CD4-positive, CD25-positive, alpha-beta regulatory T cell (primary cell): Measurements from ENCODE around the gene YIPF5. TPM values are rescaled to one million over a fixed set of nuclear protein-coding genes. Genes with fewer than 3 reads are reported as not detected.

ENCODE experiments used
- ATAC-seq, 2 donors: fragments of 150-1000 bp; cut with Tn5 transposase; one replicate each; pipeline ENCODE4 v1.10.0; 2021; ENCODE audit warnings: low read depth in 2 of 2, moderate number of reproducible peaks in 2 of 2, moderate library complexity in 1 of 2
- DNase-seq, 3 donors: peaks; one replicate each; pipeline versions ENCODE4 v3.0.0 to v3.0.0-alpha.2; 2012 to 2022; ENCODE audit warnings: mixed read lengths in 1 of 3
- H3K27ac ChIP-seq: one replicate; pipeline ENCODE4 v1.7.0; 2013; ENCODE audit warnings: mild to moderate bottlenecking, low read length; ENCODE audit not compliant: insufficient read depth, poor library complexity, severe bottlenecking
- H3K27me3 ChIP-seq: one replicate; pipeline ENCODE4 v1.7.0; 2013; ENCODE audit warnings: low read length; ENCODE audit not compliant: control insufficient read depth, insufficient read depth
- H3K36me3 ChIP-seq: one replicate; pipeline ENCODE4 v1.7.0; 2013; ENCODE audit warnings: mild to moderate bottlenecking, low read length, moderate library complexity; ENCODE audit not compliant: control insufficient read depth, insufficient read depth
- H3K4me1 ChIP-seq: 2 replicates; pipeline ENCODE4 v1.7.0; 2013; ENCODE audit warnings: mild to moderate bottlenecking, low read length; ENCODE audit not compliant: insufficient read depth, control insufficient read depth, poor library complexity, severe bottlenecking
- H3K4me3 ChIP-seq: one replicate; pipeline ENCODE4 v1.7.0; 2013; ENCODE audit warnings: low read depth, mild to moderate bottlenecking, low read length, moderate library complexity
- H3K9me3 ChIP-seq, 2 experiments: 1 replicate in 1 of 2; 2 replicates in 1 of 2; pipeline ENCODE4 v1.7.0; 2013; ENCODE audit warnings: low read length in 2 of 2, mild to moderate bottlenecking in 1 of 2, moderate library complexity in 1 of 2; ENCODE audit not compliant: control insufficient read depth in 2 of 2
- H3K27ac Mint-ChIP-seq, 3 donors: one replicate each; pipeline ENCODE4 v1.8.0; 2020 to 2022; ENCODE audit warnings: mild to moderate bottlenecking in 3 of 3, mixed read lengths in 3 of 3, moderate library complexity in 2 of 3
- H3K27me3 Mint-ChIP-seq: one replicate; pipeline ENCODE4 v1.8.0; 2022; ENCODE audit warnings: mild to moderate bottlenecking, mixed read lengths
- H3K36me3 Mint-ChIP-seq: one replicate; pipeline ENCODE4 v1.8.0; 2020; ENCODE audit warnings: mixed read lengths
- H3K4me1 Mint-ChIP-seq, 4 donors: one replicate each; pipeline ENCODE4 v1.8.0; 2020 to 2022; ENCODE audit warnings: mixed read lengths in 4 of 4, mild to moderate bottlenecking in 1 of 4
- H3K4me3 Mint-ChIP-seq, 4 donors: one replicate each; pipeline ENCODE4 v1.8.0; 2020 to 2022; ENCODE audit warnings: mild to moderate bottlenecking in 4 of 4, mixed read lengths in 4 of 4, moderate library complexity in 3 of 4
- H3K9me3 Mint-ChIP-seq, 7 donors: one replicate each; pipeline ENCODE4 v1.8.0; 2020 to 2022; ENCODE audit warnings: mixed read lengths in 7 of 7, mild to moderate bottlenecking in 3 of 7, moderate library complexity in 2 of 7
- polyA plus RNA-seq, 4 donors: library from polyadenylated mRNA; unstranded; fragments of 300-500 nt; fragmentation: Illumina TruSeq; gene quantifications; one replicate each; pipeline ENCODE4 v1.2.3, GENCODE V29; 2021
- total RNA-seq: library from RNA; stranded (reverse); gene quantifications from one replicate; pipeline ENCODE4 v1.2.3, GENCODE V29; 2022

The YIPF5 gene
- total and polyA plus RNA-seq, 5 donors from 2014 or later: 45.4 to 104 (median 73.5) TPM

DNA sequence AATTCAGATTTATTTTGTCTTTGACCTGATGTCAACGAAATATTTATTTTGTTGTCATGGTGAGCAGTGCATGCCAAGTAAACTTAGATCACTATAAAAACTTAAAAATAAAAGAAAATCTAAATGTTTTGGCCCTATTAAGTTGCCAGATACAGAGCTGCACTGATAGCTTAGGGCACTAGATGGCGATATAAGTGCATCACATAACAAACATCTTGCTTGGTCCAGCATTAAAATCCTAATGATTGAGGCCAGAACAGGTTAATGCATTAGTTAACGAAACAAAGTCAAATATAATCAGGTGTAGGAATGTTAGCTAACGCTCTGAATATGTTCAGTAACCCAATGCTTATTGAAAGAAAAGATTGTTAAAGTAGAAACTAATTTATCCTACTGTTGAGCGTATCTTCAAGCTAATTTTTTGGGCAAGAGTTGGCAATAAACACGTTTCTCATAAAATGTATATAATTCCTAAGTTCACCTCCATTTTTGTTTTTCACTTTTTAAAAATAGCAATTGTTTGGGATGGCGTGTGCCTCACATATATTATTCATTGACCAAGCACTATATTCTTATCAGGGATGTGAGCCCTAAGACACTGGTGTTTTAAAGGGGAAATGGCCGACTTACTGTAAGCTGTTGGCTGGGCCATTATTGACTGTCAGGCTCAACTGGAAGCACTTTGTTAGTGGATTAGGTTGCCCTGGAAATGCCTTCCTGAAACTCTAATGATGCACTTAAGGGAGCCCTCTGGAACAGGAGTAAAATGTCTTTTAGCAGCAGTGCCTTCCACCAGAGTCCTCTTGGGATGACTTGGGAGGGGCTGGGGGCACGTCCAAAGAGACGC, 33.5 kb upstream of the YIPF5 start:
- Histone ChIP-seq H3K27ac (no peak overlapping the region), H3K4me1 (no peaks in the 10 kb centered on the region), H3K27me3 (peaks cover 30% of the 10 kb centered on the region), H3K36me3 (no peaks in the 10 kb centered on the region), H3K9me3 (no peaks in the 10 kb centered on the region), H3K4me3 (no peak overlapping the region)
- Mint-ChIP-seq H3K27ac (no peak overlapping the region), H3K27me3 (peaks cover 50% of the 10 kb centered on the region), H3K4me1 (peaks cover 0 to 9% (median 1%) of the 10 kb centered on the region in 4 donors), H3K9me3 (peaks cover 0 to 1% (median 0%) of the 10 kb centered on the region in 7 donors), H3K4me3 (no peak overlapping the region), H3K36me3 (no peaks in the 10 kb centered on the region)
- peak in 1 of 2 donors; percentile 50 for ATAC-seq
- peak; percentile 16 to 70 (median 46) for DNase-seq

DNA sequence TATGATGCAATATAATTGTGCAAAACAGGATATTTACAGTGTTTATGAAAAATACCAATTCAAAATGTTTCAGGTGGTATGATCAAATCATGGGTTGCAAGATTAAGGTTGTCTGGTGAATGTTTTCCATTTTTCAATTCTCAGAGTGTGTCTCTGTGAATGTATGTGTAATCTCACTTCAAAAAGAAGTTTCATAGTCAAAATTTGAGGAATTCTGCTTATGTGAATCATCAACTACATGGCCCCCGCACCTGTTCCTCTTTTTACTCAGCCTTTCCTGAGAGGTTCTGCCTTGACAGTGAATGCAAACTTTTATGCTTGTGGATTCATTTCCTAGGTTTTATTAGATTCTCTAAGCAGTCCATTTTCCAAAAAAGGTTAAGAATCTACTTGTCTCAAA, 32.3 kb upstream of the YIPF5 start:
- H3K4me3 Mint-ChIP-seq: no peak overlapping the region
- ATAC-seq: no peak

DNA sequence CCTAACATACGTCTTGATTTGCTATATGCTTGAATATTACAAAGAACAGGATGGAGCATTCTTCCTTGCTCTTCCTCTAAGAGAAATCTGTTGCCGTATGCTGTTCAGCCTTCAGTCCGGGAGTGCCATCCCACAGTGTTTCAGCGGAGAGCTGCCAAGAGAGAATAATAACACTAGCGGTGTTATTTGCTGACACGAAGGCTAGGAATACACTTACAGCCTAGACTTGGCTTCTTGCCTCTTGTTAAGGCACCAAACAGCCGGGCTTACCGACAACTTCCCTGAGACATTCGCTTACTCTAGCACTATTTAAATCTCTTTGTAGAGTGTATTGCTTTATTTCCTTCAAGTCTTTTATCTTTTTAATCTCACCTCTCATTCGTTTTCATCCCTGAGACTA, 31.6 kb upstream of the YIPF5 start:
- H3K4me1 ChIP-seq: no peaks in the 10 kb centered on the region
- no peaks in the 10 kb centered on the region for H3K36me3 ChIP-seq
- no peak overlapping the region for H3K27ac ChIP-seq
- no peak overlapping the region for H3K4me3 ChIP-seq
- Mint-ChIP-seq H3K36me3 (no peaks in the 10 kb centered on the region), H3K9me3 (peaks cover 0 to 1% (median 0%) of the 10 kb centered on the region in 7 donors), H3K27me3 (peaks cover 45% of the 10 kb centered on the region), H3K27ac (no peak overlapping the region), H3K4me1 (peaks cover 0 to 9% (median 1%) of the 10 kb centered on the region in 4 donors), H3K4me3 (no peak overlapping the region)
- ATAC-seq (no peak), DNase-seq (no peak)
- H3K27me3 ChIP-seq: peaks cover 29% of the 10 kb centered on the region
- H3K9me3 ChIP-seq: no peaks in the 10 kb centered on the region

More for the DNA sequence above, 32.3 kb upstream of the YIPF5 start:
- H3K4me1 Mint-ChIP-seq: peaks cover 0 to 9% (median 1%) of the 10 kb centered on the region in 4 donors
- Histone ChIP-seq H3K4me1 (no peaks in the 10 kb centered on the region), H3K9me3 (no peaks in the 10 kb centered on the region), H3K27me3 (peaks cover 30% of the 10 kb centered on the region), H3K27ac (no peak overlapping the region), H3K36me3 (no peaks in the 10 kb centered on the region), H3K4me3 (no peak overlapping the region)
- no peak for DNase-seq
- no peak overlapping the region for H3K27ac Mint-ChIP-seq
- H3K36me3 Mint-ChIP-seq: no peaks in the 10 kb centered on the region
- peaks cover 0 to 1% (median 0%) of the 10 kb centered on the region in 7 donors for H3K9me3 Mint-ChIP-seq
- peaks cover 45% of the 10 kb centered on the region for H3K27me3 Mint-ChIP-seq

DNA sequence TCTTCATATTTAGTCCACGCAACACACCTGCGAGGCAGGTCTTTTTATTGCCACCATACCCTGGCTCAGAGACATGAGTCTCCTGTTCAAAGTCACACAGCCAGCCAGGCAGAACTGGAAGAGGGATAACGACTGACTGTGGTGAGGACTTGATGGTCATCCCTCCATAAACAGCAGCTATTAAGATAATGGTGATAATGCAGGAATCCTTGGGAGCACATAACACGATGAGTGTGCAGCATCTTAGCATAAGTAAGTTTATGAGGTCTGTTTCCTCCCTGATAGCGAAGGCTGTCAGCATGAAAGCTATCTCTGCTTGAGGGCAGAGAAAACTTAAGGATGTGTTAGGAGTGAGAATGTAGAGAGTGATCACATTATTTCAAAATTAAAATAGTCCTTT, 31.1 kb upstream of the YIPF5 start:
- H3K9me3 Mint-ChIP-seq: peaks cover 0 to 1% (median 0%) of the 10 kb centered on the region in 7 donors
- no peak for DNase-seq
- H3K27ac Mint-ChIP-seq: no peak overlapping the region
- peaks cover 0 to 9% (median 1%) of the 10 kb centered on the region in 4 donors for H3K4me1 Mint-ChIP-seq
- H3K4me3 Mint-ChIP-seq: no peak overlapping the region
- H3K27me3 Mint-ChIP-seq: peaks cover 44% of the 10 kb centered on the region
- H3K27ac ChIP-seq: no peak overlapping the region
- H3K36me3 Mint-ChIP-seq: no peaks in the 10 kb centered on the region
- no peak overlapping the region for H3K4me3 ChIP-seq
- H3K36me3 ChIP-seq: no peaks in the 10 kb centered on the region
- H3K9me3 ChIP-seq: no peaks in the 10 kb centered on the region
- no peaks in the 10 kb centered on the region for H3K4me1 ChIP-seq
- ATAC-seq: no peak
- H3K27me3 ChIP-seq: peaks cover 29% of the 10 kb centered on the region

DNA sequence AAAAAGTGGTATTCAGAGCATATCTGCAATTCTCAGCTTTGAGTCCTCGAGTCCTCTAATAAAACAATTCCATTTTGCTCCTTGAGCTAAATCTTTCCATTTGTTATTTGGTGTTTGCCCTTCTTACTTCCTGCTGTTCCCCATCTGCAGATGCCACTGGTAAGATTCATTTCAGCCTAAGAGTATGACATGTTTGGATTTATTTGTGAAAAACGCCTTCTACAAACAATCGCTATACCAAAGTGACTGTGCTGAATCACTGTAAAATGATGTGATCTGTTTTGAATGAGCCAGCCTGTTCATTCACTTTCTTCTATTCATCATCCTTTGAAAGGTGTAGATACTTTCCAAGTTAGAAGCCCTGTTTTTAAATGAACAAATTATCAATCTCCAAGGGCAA, 27.9 kb upstream of the YIPF5 start:
- Mint-ChIP-seq H3K36me3 (no peaks in the 10 kb centered on the region), H3K9me3 (peaks cover 0 to 1% (median 0%) of the 10 kb centered on the region in 7 donors), H3K4me3 (no peak overlapping the region), H3K27me3 (peaks cover 15% of the 10 kb centered on the region), H3K27ac (peak overlapping the region in 1 of 3 donors; percentile 71), H3K4me1 (no peaks in the 10 kb centered on the region)
- no peak for ATAC-seq
- no peak overlapping the region for H3K27ac ChIP-seq
- H3K4me3 ChIP-seq: no peak overlapping the region
- DNase-seq: no peak
- no peaks in the 10 kb centered on the region for H3K9me3 ChIP-seq
- no peaks in the 10 kb centered on the region for H3K36me3 ChIP-seq
- H3K27me3 ChIP-seq: peaks cover 11% of the 10 kb centered on the region
- no peaks in the 10 kb centered on the region for H3K4me1 ChIP-seq

DNA sequence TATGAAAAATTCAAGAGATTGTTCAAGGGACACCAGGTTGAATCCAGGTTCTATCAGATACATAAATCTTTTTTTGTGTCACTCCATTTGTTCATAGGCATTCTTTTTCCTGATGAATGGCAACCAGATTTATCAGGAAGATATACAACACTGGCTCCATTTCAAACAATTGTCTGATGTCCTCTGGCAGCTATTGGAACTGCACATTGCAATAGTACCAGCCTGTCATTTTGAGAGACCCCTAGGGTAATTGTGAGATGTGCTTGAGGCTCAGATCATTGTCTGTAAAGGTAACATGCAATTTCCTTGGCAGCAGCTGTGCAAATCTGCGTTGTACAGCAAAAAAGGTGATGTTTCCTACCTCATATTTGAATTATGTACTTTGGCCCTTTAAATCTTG, 26.2 kb upstream of the YIPF5 start:
- ATAC-seq (no peak), DNase-seq (no peak)
- Mint-ChIP-seq H3K4me1 (peaks cover 0 to under 1% (median 0%) of the 10 kb centered on the region in 4 donors), H3K9me3 (no peaks in the 10 kb centered on the region), H3K4me3 (no peak overlapping the region), H3K36me3 (no peaks in the 10 kb centered on the region), H3K27ac (no peak overlapping the region), H3K27me3 (peaks cover 8% of the 10 kb centered on the region)
- H3K4me1 ChIP-seq: peaks cover 4% of the 10 kb centered on the region
- peaks cover 7% of the 10 kb centered on the region for H3K27me3 ChIP-seq
- H3K9me3 ChIP-seq: no peaks in the 10 kb centered on the region
- H3K36me3 ChIP-seq: no peaks in the 10 kb centered on the region
- no peak overlapping the region for H3K27ac ChIP-seq
- no peak overlapping the region for H3K4me3 ChIP-seq

DNA sequence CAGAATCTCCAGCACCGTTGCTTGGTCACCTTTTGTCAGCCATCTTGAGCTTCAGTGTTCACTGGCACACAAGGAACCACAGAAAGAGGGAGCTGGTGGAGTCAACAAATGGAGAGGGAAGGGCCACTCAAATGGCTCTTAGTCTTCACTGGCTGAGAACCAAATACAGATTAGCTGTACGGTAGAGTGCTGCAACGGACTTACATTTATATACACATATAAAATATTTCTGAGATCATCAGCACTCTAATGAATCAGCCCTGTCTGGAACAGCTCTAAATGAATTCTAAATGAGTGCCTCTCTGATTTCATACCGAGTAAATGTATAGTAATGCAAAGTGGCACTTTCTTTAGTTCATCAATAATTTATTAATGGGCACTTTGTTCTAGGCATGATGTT, 25.0 kb upstream of the YIPF5 start:
- Mint-ChIP-seq H3K4me1 (peaks cover 0 to 7% (median 0%) of the 10 kb centered on the region in 4 donors), H3K9me3 (no peaks in the 10 kb centered on the region), H3K36me3 (no peaks in the 10 kb centered on the region), H3K4me3 (no peak overlapping the region), H3K27ac (no peak overlapping the region), H3K27me3 (no peaks in the 10 kb centered on the region)
- no peaks in the 10 kb centered on the region for H3K9me3 ChIP-seq
- no peak overlapping the region for H3K4me3 ChIP-seq
- no peak for DNase-seq
- H3K36me3 ChIP-seq: no peaks in the 10 kb centered on the region
- no peak overlapping the region for H3K27ac ChIP-seq
- H3K27me3 ChIP-seq: peaks cover 3% of the 10 kb centered on the region
- H3K4me1 ChIP-seq: peaks cover 16% of the 10 kb centered on the region
- no peak for ATAC-seq

DNA sequence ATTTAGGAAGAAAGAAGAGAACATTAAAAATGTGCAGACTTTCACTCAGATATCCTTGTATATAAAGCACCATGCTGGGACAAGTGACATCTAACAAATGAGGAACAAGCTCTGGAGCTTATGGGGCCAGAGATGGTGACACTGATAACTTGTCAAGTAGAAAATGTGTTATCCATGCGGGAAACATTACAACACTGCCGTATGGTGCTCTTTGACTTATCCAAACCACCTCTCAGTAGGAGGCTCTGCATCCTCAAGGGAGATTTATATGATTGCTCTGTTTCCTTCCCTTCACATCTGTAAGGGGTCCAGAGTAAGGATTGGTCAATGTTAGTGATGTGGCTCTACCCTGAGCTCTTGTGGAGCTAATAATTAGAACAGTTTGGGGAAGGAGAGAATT, 23.7 kb upstream of the YIPF5 start:
- Histone ChIP-seq H3K27ac (no peak overlapping the region), H3K4me1 (peaks cover 29% of the 10 kb centered on the region), H3K27me3 (peaks cover under 1% of the 10 kb centered on the region), H3K9me3 (no peaks in the 10 kb centered on the region), H3K4me3 (no peak overlapping the region), H3K36me3 (no peaks in the 10 kb centered on the region)
- ATAC-seq (no peak), DNase-seq (no peak)
- no peak overlapping the region for H3K27ac Mint-ChIP-seq
- peaks cover 0 to 16% (median 9%) of the 10 kb centered on the region in 4 donors for H3K4me1 Mint-ChIP-seq
- no peak overlapping the region for H3K4me3 Mint-ChIP-seq
- H3K9me3 Mint-ChIP-seq: no peaks in the 10 kb centered on the region
- H3K36me3 Mint-ChIP-seq: no peaks in the 10 kb centered on the region
- H3K27me3 Mint-ChIP-seq: no peaks in the 10 kb centered on the region
